H9 (cell line): ENCODE measurements around the gene DNAJC15. TPM values are rescaled to one million over a fixed set of nuclear protein-coding genes. Genes with fewer than 3 reads are reported as not detected.
"Not testable (repeated sequence)": the region's sequence is repeated elsewhere in the genome, so short reads cannot be mapped to it uniquely, and the experiment has no call there.

Experiments
- DNase-seq: peaks from one replicate; pipeline ENCODE4 v3.0.0-alpha.2; 2017
- H2AFZ ChIP-seq: one replicate; pipeline ENCODE4 v1.6.1; 2013; ENCODE audit warnings: mild to moderate bottlenecking, low read length, control low read depth, moderate library complexity
- H2AK5ac ChIP-seq: 2 replicates; pipeline ENCODE4 v1.6.1; 2013; ENCODE audit warnings: low read length, control low read depth, mixed read lengths; ENCODE audit not compliant: insufficient read length
- H2BK120ac ChIP-seq: one replicate; pipeline ENCODE4 v1.6.1; 2013; ENCODE audit warnings: low read depth, mild to moderate bottlenecking, low read length, control low read depth, inconsistent platforms; ENCODE audit not compliant: poor library complexity, severe bottlenecking
- H2BK12ac ChIP-seq: 2 replicates; pipeline ENCODE4 v1.6.1; 2013; ENCODE audit warnings: low read length, control low read depth, mixed read lengths, low read depth; ENCODE audit not compliant: insufficient read length
- H2BK15ac ChIP-seq: 2 replicates; pipeline ENCODE4 v1.6.1; 2013; ENCODE audit warnings: low read depth, low read length, control low read depth
- H2BK20ac ChIP-seq: one replicate; pipeline ENCODE4 v1.6.1; 2013; ENCODE audit warnings: low read depth, mild to moderate bottlenecking, low read length, control low read depth, inconsistent platforms; ENCODE audit not compliant: poor library complexity, severe bottlenecking
- H2BK5ac ChIP-seq: 2 replicates; pipeline ENCODE4 v1.6.1; 2013; ENCODE audit warnings: low read length, control low read depth, mixed read lengths; ENCODE audit not compliant: insufficient read length
- H3K14ac ChIP-seq: 2 replicates; pipeline ENCODE4 v1.6.1; 2013; ENCODE audit warnings: low read length, control low read depth; ENCODE audit not compliant: insufficient read depth
- H3K18ac ChIP-seq: 2 replicates; pipeline ENCODE4 v1.6.1; 2013; ENCODE audit warnings: low read depth, mild to moderate bottlenecking, mixed read lengths, low read length, control low read depth; ENCODE audit not compliant: insufficient read length
- H3K23ac ChIP-seq: 2 replicates; pipeline ENCODE4 v1.6.1; 2013; ENCODE audit warnings: low read length, control low read depth, mixed read lengths, low read depth; ENCODE audit not compliant: insufficient read length
- H3K23me2 ChIP-seq: 2 replicates; pipeline ENCODE4 v1.6.1; 2013; ENCODE audit warnings: low read depth, mild to moderate bottlenecking, mixed read lengths, low read length, control low read depth; ENCODE audit not compliant: insufficient read length, poor library complexity, severe bottlenecking
- H3K27ac ChIP-seq: 2 replicates; pipeline ENCODE4 v1.5.1; 2013; ENCODE audit warnings: low read length, control low read depth, mixed read lengths, low read depth; ENCODE audit not compliant: insufficient read length
- H3K27me3 ChIP-seq: 2 replicates; pipeline ENCODE4 v1.6.1; 2013; ENCODE audit warnings: low read length, control low read depth, inconsistent platforms; ENCODE audit not compliant: insufficient read depth
- H3K4ac ChIP-seq: 2 replicates; pipeline ENCODE4 v1.6.1; 2013; ENCODE audit warnings: low read depth, mild to moderate bottlenecking, control low read depth, inconsistent platforms, low read length, moderate library complexity
- H3K4me1 ChIP-seq: 2 replicates; pipeline ENCODE4 v1.6.1; 2013; ENCODE audit warnings: low read length, control low read depth, inconsistent platforms; ENCODE audit not compliant: insufficient read depth
- H3K4me2 ChIP-seq: 2 replicates; pipeline ENCODE4 v1.6.1; 2013; ENCODE audit warnings: low read length, control low read depth, mixed read lengths; ENCODE audit not compliant: insufficient read length, insufficient read depth
- H3K56ac ChIP-seq: 2 replicates; pipeline ENCODE4 v1.6.1; 2013; ENCODE audit warnings: low read depth, mild to moderate bottlenecking, mixed read lengths, low read length, control low read depth; ENCODE audit not compliant: insufficient read length
- H3K79me1 ChIP-seq: 2 replicates; pipeline ENCODE4 v1.6.1; 2013; ENCODE audit warnings: low read depth, mild to moderate bottlenecking, moderate library complexity, low read length, control low read depth, inconsistent platforms; ENCODE audit not compliant: insufficient read depth, poor library complexity, severe bottlenecking
- H3K79me2 ChIP-seq: 2 replicates; pipeline ENCODE4 v1.6.1; 2013; ENCODE audit warnings: low read length, control low read depth, inconsistent platforms; ENCODE audit not compliant: insufficient read depth
- H3K9ac ChIP-seq: 2 replicates; pipeline ENCODE4 v1.6.1; 2013; ENCODE audit warnings: low read length, control low read depth, mixed read lengths; ENCODE audit not compliant: insufficient read length; ENCODE audit errors: extremely low read depth
- H3K9me3 ChIP-seq: one replicate; pipeline ENCODE4 v1.6.1; 2013; ENCODE audit warnings: low read depth, low read length, inconsistent platforms; ENCODE audit not compliant: control insufficient read depth
- H3T11ph ChIP-seq: one replicate; pipeline ENCODE4 v1.6.1; 2013; ENCODE audit warnings: mild to moderate bottlenecking, low read length, control low read depth, inconsistent platforms
- H4K20me1 ChIP-seq: one replicate; pipeline ENCODE4 v1.6.1; 2013; ENCODE audit not compliant: control insufficient read depth, insufficient read length, insufficient read depth
- H4K5ac ChIP-seq: 2 replicates; pipeline ENCODE4 v1.6.1; 2013; ENCODE audit warnings: low read depth, mild to moderate bottlenecking, mixed read lengths, low read length, control low read depth; ENCODE audit not compliant: insufficient read length
- H4K8ac ChIP-seq: replicated peaks from 2 replicates; pipeline ENCODE4 v1.6.1; 2013; ENCODE audit warnings: low read length, control low read depth, mixed read lengths, low read depth; ENCODE audit not compliant: insufficient read length
- H4K91ac ChIP-seq: 2 replicates; pipeline ENCODE4 v1.6.1; 2013; ENCODE audit warnings: low read depth, mild to moderate bottlenecking, moderate library complexity, mixed read lengths, low read length, control low read depth; ENCODE audit not compliant: insufficient read length
- H3K27ac Mint-ChIP-seq, 3 experiments: 2 replicates in 2 of 3; 3 replicates in 1 of 3; pipeline ENCODE4 v1.8.0; 2020 to 2021; ENCODE audit warnings: mixed read lengths in 3 of 3, mild to moderate bottlenecking in 1 of 3, moderate library complexity in 1 of 3
- H3K27me3 Mint-ChIP-seq: 2 replicates; pipeline ENCODE4 v1.8.0; 2021; ENCODE audit warnings: low read depth, mild to moderate bottlenecking, moderate library complexity, mixed read lengths
- H3K36me3 Mint-ChIP-seq, 3 experiments: 2 replicates in 2 of 3; 3 replicates in 1 of 3; pipeline ENCODE4 v1.8.0; 2020 to 2021; ENCODE audit warnings: low read depth in 3 of 3, mixed read lengths in 3 of 3; ENCODE audit not compliant: insufficient read depth in 1 of 3
- H3K4me1 Mint-ChIP-seq, 2 experiments: 2 replicates each; pipeline ENCODE4 v1.8.0; 2020; ENCODE audit warnings: mixed read lengths in 2 of 2
- H3K4me3 Mint-ChIP-seq, 2 experiments: 2 replicates in 1 of 2; 3 replicates in 1 of 2; pipeline ENCODE4 v1.8.0; 2020 to 2021; ENCODE audit warnings: mild to moderate bottlenecking in 2 of 2, mixed read lengths in 2 of 2, moderate library complexity in 1 of 2
- H3K9me3 Mint-ChIP-seq, 2 experiments: 2 replicates in 1 of 2; 3 replicates in 1 of 2; pipeline ENCODE4 v1.8.0; 2020; ENCODE audit warnings: mild to moderate bottlenecking in 2 of 2, mixed read lengths in 2 of 2, moderate library complexity in 1 of 2
- WGBS: extraction: QIAGEN DNeasy Blood & Tissue Kit; methylation state at CpG from one replicate; pipeline ENCODE4 v1.1.7; 2013; ENCODE audit warnings: missing lambda C conversion rate, low lambda C conversion rate, mixed read lengths; ENCODE audit not compliant: insufficient read length; ENCODE audit errors: extremely low coverage; 5-methylcytosine and 5-hydroxymethylcytosine counted together
- total RNA-seq: library from RNA; stranded (reverse); gene quantifications from 2 replicates; pipeline ENCODE4 v1.2.1, GENCODE V29; 2021
- TF ChIP-seq, protein P1 (sequence below): fragments of 200-600 bp; sonication (generic); conservative IDR thresholded peaks from 3 replicates; pipeline ENCODE4 v1.8.0; 2021; ENCODE audit warnings: antibody characterized with exemption, mild to moderate bottlenecking

Gene DNAJC15
- total RNA-seq, 1 experiment from 2014 or later: 13.4 TPM

DNA sequence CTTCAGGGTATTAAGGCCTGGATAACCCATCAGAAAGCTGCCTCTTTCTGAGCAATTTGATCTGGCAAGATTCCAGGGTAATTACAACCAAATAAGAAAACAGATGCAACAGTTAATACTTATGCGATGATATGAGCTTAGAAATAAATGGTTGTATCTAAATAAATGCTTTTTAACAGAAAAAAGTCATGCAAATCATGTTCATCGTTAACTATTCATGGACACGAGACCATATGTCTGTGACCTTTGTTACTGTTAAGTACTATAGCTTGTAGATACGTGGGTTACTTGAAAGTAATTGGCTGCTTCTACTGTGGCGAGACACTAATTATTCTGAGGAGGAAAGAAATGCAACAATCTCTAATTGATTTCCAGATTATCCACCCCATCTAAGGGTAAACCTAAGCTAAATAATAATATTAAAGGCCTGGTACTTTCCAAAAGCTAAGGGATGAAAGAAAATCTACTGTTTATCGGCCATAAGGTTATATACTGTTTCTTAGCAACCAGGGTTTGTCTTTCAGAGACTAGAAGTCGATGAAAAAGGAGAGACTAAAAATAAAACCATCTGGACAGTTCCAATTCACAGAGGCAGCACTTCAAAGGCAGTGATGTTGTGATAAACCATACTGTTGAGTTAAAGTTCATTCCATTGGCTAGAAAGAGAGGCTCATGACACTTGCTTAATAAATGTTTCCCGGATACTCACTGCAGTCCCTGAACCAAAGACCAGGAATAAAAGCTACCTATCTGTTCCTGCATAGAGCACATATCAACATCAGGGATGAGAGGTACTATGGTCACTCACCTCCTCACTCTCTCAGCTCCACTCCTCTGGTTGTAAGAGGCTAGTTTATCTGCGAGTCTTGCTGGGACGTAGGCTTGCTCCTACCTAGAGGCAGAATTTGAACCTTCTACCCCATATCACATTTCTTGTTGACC lies 32.8 kb upstream of the DNAJC15 start:
- Histone ChIP-seq H3K4ac (no peak overlapping the region), H4K20me1 (no peaks in the 10 kb centered on the region), H2AFZ (no peak overlapping the region), H3K56ac (no peak overlapping the region), H2AK5ac (no peak overlapping the region), H2BK12ac (no peak overlapping the region), H3K9me3 (no peaks in the 10 kb centered on the region), H3K23me2 (peaks cover 12% of the 10 kb centered on the region), H3K4me2 (no peak overlapping the region), H3K18ac (no peak overlapping the region), H3K27me3 (no peaks in the 10 kb centered on the region; the same call in 1 of the 2 replicates), H4K5ac (no peak overlapping the region), H2BK20ac (no peak overlapping the region), H3T11ph (no peak overlapping the region), H3K23ac (no peak overlapping the region), H3K9ac (no peak overlapping the region), H2BK120ac (no peak overlapping the region), H3K4me1 (no peaks in the 10 kb centered on the region; the same call in 1 of the 2 replicates), H2BK5ac (no peak overlapping the region), H3K79me1 (no peaks in the 10 kb centered on the region), H4K91ac (no peak overlapping the region), H4K8ac (no peak overlapping the region), H3K14ac (no peak overlapping the region), H2BK15ac (no peak overlapping the region), H3K27ac (no peak overlapping the region), H3K79me2 (no peaks in the 10 kb centered on the region)
- H3K36me3 Mint-ChIP-seq: no peaks in the 10 kb centered on the region
- peaks cover 33% of the 10 kb centered on the region for H3K27me3 Mint-ChIP-seq
- H3K4me3 Mint-ChIP-seq: no peak overlapping the region
- H3K4me1 Mint-ChIP-seq: peaks cover 16 to 21% of the 10 kb centered on the region in 2 experiments
- H3K9me3 Mint-ChIP-seq: no peaks in the 10 kb centered on the region
- no CpG with 5 or more reads among the region's 10 CpGs for WGBS
- TF ChIP-seq, protein P1, sequence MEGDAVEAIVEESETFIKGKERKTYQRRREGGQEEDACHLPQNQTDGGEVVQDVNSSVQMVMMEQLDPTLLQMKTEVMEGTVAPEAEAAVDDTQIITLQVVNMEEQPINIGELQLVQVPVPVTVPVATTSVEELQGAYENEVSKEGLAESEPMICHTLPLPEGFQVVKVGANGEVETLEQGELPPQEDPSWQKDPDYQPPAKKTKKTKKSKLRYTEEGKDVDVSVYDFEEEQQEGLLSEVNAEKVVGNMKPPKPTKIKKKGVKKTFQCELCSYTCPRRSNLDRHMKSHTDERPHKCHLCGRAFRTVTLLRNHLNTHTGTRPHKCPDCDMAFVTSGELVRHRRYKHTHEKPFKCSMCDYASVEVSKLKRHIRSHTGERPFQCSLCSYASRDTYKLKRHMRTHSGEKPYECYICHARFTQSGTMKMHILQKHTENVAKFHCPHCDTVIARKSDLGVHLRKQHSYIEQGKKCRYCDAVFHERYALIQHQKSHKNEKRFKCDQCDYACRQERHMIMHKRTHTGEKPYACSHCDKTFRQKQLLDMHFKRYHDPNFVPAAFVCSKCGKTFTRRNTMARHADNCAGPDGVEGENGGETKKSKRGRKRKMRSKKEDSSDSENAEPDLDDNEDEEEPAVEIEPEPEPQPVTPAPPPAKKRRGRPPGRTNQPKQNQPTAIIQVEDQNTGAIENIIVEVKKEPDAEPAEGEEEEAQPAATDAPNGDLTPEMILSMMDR: no peak
- no peak for DNase-seq
- H3K27ac Mint-ChIP-seq: no peak overlapping the region

DNA sequence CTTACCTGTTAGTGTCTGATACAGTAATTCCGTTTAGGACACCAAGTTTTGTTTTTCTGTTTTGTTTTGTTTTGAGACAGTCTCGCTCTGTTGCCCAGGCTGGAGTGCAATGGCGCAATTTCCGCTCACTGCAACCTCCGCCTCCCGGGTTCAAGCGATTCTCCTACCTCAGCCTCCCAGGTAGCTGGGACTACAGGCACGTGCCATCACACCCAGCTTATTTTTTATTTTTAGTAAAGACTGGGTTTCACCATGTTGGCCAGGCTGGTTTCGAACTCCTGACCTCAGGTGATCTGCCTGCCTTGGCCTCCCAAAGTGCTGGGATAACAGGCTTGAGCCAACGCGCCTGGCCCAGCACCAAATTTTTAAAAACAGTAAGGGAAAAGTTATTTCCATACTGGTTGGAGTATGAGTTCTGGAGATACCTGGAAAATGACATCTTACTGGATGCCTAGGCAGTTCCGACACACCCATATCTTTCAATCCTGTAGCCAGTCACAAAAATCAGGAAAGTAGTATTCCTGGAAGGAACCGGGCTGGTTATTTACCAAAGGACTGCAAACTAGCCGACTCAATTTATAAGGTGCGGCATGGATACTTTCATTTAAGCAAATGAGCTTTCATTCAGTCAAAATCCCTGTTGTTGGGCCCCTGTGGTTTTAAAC lies 32.0 kb upstream of the DNAJC15 start:
- not testable (repeated sequence) for H3K4ac ChIP-seq, H2AK5ac ChIP-seq, H2BK120ac ChIP-seq, H2AFZ ChIP-seq, H3K56ac ChIP-seq, H3K9me3 ChIP-seq, H3K36me3 Mint-ChIP-seq, H3K27me3 ChIP-seq, H4K20me1 ChIP-seq, H4K8ac ChIP-seq, DNase-seq, H3K4me1 ChIP-seq, H2BK5ac ChIP-seq, H2BK20ac ChIP-seq, H3T11ph ChIP-seq, H2BK12ac ChIP-seq, H4K91ac ChIP-seq, H3K79me2 ChIP-seq, H3K18ac ChIP-seq, H3K27ac ChIP-seq, H3K27ac Mint-ChIP-seq, H3K9me3 Mint-ChIP-seq, H3K14ac ChIP-seq, H3K23ac ChIP-seq, H4K5ac ChIP-seq, H3K79me1 ChIP-seq, H3K9ac ChIP-seq, H2BK15ac ChIP-seq
- H3K23me2 ChIP-seq: peaks cover 12% of the 10 kb centered on the region
- WGBS: no CpG with 5 or more reads among the region's 15 CpGs
- peaks cover 10 to 14% of the 10 kb centered on the region in 2 experiments for H3K4me1 Mint-ChIP-seq
- H3K27me3 Mint-ChIP-seq: peaks cover 33% of the 10 kb centered on the region
- H3K4me3 Mint-ChIP-seq: peak overlapping the region; percentile 70 to 80; a peak in 4 of 5 replicates
- H3K4me2 ChIP-seq: peak overlapping the region; percentile 57
